Fibroblast of skin of abdomen (primary cell): Measurements from ENCODE around the gene MYH7B.

Experiments
- DNase-seq: peaks from one replicate; pipeline ENCODE4 v3.0.0-alpha.2; 2013

Gene MYH7B

GRCh38 chr20:34992751-34993417 lies 37.2 kb downstream of the MYH7B start:
- no peak for DNase-seq

GRCh38 chr20:34993941-34994508 lies 38.4 kb downstream of the MYH7B start:
- DNase-seq: no peak

GRCh38 chr20:34994509-34995131 lies 39.0 kb downstream of the MYH7B start:
- no peak for DNase-seq

GRCh38 chr20:34995192-34995591 lies 39.5 kb downstream of the MYH7B start:
- no peak for DNase-seq

- DNase-seq: no peak
These were observed 40.0 kb downstream of the MYH7B start for GRCh38 chr20:34995696-34996095.

- no peak for DNase-seq
These were observed 40.8 kb downstream of the MYH7B start for GRCh38 chr20:34996243-34997028.

GRCh38 chr20:34997131-34997561 lies 41.5 kb downstream of the MYH7B start:
- peak; percentile 19 for DNase-seq

GRCh38 chr20:34997774-34998173 lies 42.1 kb downstream of the MYH7B start:
- no peak for DNase-seq

GRCh38 chr20:34998331-34998950 lies 42.8 kb downstream of the MYH7B start:
- DNase-seq: no peak

- no peak for DNase-seq
These were observed 43.4 kb downstream of the MYH7B start for GRCh38 chr20:34999021-34999451.

GRCh38 chr20:34999782-35000181 lies 44.1 kb downstream of the MYH7B start:
- DNase-seq: no peak

- DNase-seq: no peak
These were observed 44.7 kb downstream of the MYH7B start for GRCh38 chr20:35000311-35000921.

- no peak for DNase-seq
These were observed 45.4 kb downstream of the MYH7B start for GRCh38 chr20:35000922-35001595.

GRCh38 chr20:35001596-35002362 lies 46.1 kb downstream of the MYH7B start:
- no peak for DNase-seq

- DNase-seq: no peak
These were observed 47.0 kb downstream of the MYH7B start for GRCh38 chr20:35002426-35003210.

GRCh38 chr20:35003211-35004031 lies 47.8 kb downstream of the MYH7B start:
- DNase-seq: no peak

GRCh38 chr20:35004051-35004725 lies 48.5 kb downstream of the MYH7B start:
- DNase-seq: no peak

- DNase-seq: no peak
These were observed 49.2 kb downstream of the MYH7B start for GRCh38 chr20:35004749-35005462.
